Endodermal cell (in vitro differentiated cells): Measurements from ENCODE around the gene PRR5L. TPM values are rescaled to one million over a fixed set of nuclear protein-coding genes. Genes with fewer than 3 reads are reported as not detected.

Experiments
- DNase-seq: peaks from one replicate; pipeline ENCODE4 v3.0.0-alpha.2; 2017
- H3K27ac ChIP-seq: 2 replicates; pipeline ENCODE4 v1.5.1; 2013; ENCODE audit warnings: mild to moderate bottlenecking, low read depth, low read length, moderate library complexity
- H3K27me3 ChIP-seq: 2 replicates; pipeline ENCODE4 v1.6.1; 2013; ENCODE audit warnings: mild to moderate bottlenecking, low read length, moderate library complexity; ENCODE audit not compliant: insufficient read depth, control insufficient read depth, poor library complexity, severe bottlenecking
- H3K36me3 ChIP-seq: 2 replicates; pipeline ENCODE4 v1.7.0; 2013; ENCODE audit warnings: mild to moderate bottlenecking, low read length, moderate library complexity; ENCODE audit not compliant: control insufficient read depth, insufficient read depth
- H3K4me1 ChIP-seq: one replicate; pipeline ENCODE4 v1.7.0; 2013; ENCODE audit warnings: low read length; ENCODE audit not compliant: control insufficient read depth, insufficient read depth
- H3K4me3 ChIP-seq: 2 replicates; pipeline ENCODE4 v1.5.1; 2013; ENCODE audit warnings: mild to moderate bottlenecking, low read length, moderate library complexity
- H3K9ac ChIP-seq: 2 replicates; pipeline ENCODE4 v1.6.1; 2013; ENCODE audit warnings: mild to moderate bottlenecking, low read length, moderate library complexity; ENCODE audit not compliant: poor library complexity, severe bottlenecking; ENCODE audit errors: extremely low read depth
- H3K9me3 ChIP-seq: 2 replicates; pipeline ENCODE4 v1.6.1; 2013; ENCODE audit warnings: mild to moderate bottlenecking, low read length, moderate library complexity; ENCODE audit not compliant: control insufficient read depth
- H3K27ac Mint-ChIP-seq: 2 replicates; pipeline ENCODE4 v1.8.0; 2020; ENCODE audit warnings: mixed read lengths
- H3K27me3 Mint-ChIP-seq: 2 replicates; pipeline ENCODE4 v1.8.0; 2021; ENCODE audit warnings: mild to moderate bottlenecking, mixed read lengths; ENCODE audit not compliant: insufficient read depth
- H3K36me3 Mint-ChIP-seq: 2 replicates; pipeline ENCODE4 v1.8.0; 2020; ENCODE audit warnings: low read depth, mixed read lengths
- H3K4me1 Mint-ChIP-seq: 2 replicates; pipeline ENCODE4 v1.8.0; 2020; ENCODE audit warnings: mixed read lengths
- H3K4me3 Mint-ChIP-seq: 2 replicates; pipeline ENCODE4 v1.8.0; 2020; ENCODE audit warnings: mild to moderate bottlenecking, moderate library complexity, mixed read lengths
- H3K9me3 Mint-ChIP-seq: 2 replicates; pipeline ENCODE4 v1.8.0; 2020; ENCODE audit warnings: mild to moderate bottlenecking, mixed read lengths
- CTCF ChIP-seq: fragments of 200-600 bp; sonication (generic); conservative IDR thresholded peaks from 2 replicates; pipeline ENCODE4 v1.5.0; 2021; ENCODE audit warnings: antibody characterized with exemption, mild to moderate bottlenecking
- WGBS, 2 experiments: methylation state at CpG; one replicate each; pipeline versions ENCODE4 v1.1.5 to v1.1.7; 2013; ENCODE audit warnings: missing lambda C conversion rate in 2 of 2, mixed read lengths in 1 of 2; ENCODE audit not compliant: insufficient coverage in 1 of 2, insufficient read length in 1 of 2; 5-methylcytosine and 5-hydroxymethylcytosine counted together
- total RNA-seq, 2 donors: library from RNA; stranded (reverse); fragmentation: NEBNext Ultra II Directional in 1 of 2; extraction: Animal tissue kit (Norgen Biotek cat#: 25700) in 1 of 2; gene quantifications; 2 replicates in 1 of 2; 3 replicates in 1 of 2; pipeline ENCODE4 v1.2.1, GENCODE V29; 2021

Gene PRR5L
- total RNA-seq, 2 donors from 2014 or later: 5.3 to 7.2 TPM

DNA sequence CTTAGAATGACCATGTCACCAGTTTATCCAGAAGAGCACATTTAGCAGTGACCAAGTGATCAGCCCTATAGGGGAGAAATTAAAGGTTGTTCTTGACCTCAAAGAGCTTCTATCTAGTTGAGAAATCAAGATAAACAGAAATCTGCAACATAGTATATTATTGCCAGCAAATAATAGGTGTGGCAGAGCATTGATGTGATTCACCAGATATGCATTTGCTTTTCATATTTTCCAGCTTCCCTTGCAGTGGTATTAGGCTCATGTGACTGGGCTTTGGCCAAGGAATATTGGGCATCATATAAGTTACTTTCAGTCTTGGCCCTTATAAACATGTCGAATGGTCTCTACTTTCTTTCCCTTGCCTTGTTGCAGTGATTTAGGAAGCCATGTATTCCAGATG is 41.4 kb upstream of the PRR5L start:
- Histone ChIP-seq H3K36me3 (no peaks in the 10 kb centered on the region), H3K4me3 (no peak overlapping the region), H3K27me3 (no peaks in the 10 kb centered on the region), H3K9ac (no peak overlapping the region), H3K9me3 (peaks cover 18% of the 10 kb centered on the region), H3K4me1 (peaks cover 9% of the 10 kb centered on the region), H3K27ac (no peak overlapping the region)
- Mint-ChIP-seq H3K36me3 (no peaks in the 10 kb centered on the region), H3K27me3 (peaks cover 3% of the 10 kb centered on the region), H3K9me3 (peaks cover 16% of the 10 kb centered on the region), H3K27ac (no peak overlapping the region), H3K4me1 (peaks cover 31% of the 10 kb centered on the region), H3K4me3 (no peak overlapping the region)
- WGBS, 2 experiments: 80 to 92% methylated on average over 1 of the region's 1 CpG
- no peak for TF ChIP-seq CTCF
- no peak for DNase-seq

DNA sequence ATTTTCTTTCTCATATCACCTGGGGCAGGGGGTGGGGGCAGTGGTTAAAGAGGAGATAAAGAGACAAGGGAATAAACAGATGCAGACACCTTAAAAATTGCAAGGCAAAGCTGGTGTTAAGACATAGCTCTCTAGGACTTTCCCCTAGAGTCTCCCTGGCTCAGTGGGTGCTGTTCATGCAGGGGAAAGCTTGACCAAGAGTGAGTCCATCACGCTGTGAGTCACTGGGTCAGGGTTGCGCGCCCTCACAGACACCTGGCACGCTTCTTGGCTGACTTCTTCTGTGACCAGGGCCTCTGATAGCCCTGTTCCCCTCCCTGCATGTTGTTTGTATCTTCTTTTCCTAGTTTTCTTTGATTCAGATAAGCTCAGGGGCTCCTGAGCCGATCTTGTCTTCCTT is 38.7 kb upstream of the PRR5L start:
- peaks cover 29% of the 10 kb centered on the region for H3K4me1 Mint-ChIP-seq
- no peak for DNase-seq
- H3K27ac Mint-ChIP-seq: no peak overlapping the region
- no peaks in the 10 kb centered on the region for H3K36me3 Mint-ChIP-seq
- Histone ChIP-seq H3K9me3 (peaks cover 10% of the 10 kb centered on the region), H3K27ac (no peak overlapping the region), H3K27me3 (no peaks in the 10 kb centered on the region), H3K36me3 (no peaks in the 10 kb centered on the region), H3K4me3 (no peak overlapping the region), H3K4me1 (peaks cover 5% of the 10 kb centered on the region), H3K9ac (no peak overlapping the region)
- peaks cover 10% of the 10 kb centered on the region for H3K27me3 Mint-ChIP-seq
- H3K9me3 Mint-ChIP-seq: peaks cover 10% of the 10 kb centered on the region
- no peak for TF ChIP-seq CTCF
- no peak overlapping the region for H3K4me3 Mint-ChIP-seq
- WGBS, 2 experiments: 72 to 94% methylated on average over 3 to 5 of the region's 5 CpGs

DNA sequence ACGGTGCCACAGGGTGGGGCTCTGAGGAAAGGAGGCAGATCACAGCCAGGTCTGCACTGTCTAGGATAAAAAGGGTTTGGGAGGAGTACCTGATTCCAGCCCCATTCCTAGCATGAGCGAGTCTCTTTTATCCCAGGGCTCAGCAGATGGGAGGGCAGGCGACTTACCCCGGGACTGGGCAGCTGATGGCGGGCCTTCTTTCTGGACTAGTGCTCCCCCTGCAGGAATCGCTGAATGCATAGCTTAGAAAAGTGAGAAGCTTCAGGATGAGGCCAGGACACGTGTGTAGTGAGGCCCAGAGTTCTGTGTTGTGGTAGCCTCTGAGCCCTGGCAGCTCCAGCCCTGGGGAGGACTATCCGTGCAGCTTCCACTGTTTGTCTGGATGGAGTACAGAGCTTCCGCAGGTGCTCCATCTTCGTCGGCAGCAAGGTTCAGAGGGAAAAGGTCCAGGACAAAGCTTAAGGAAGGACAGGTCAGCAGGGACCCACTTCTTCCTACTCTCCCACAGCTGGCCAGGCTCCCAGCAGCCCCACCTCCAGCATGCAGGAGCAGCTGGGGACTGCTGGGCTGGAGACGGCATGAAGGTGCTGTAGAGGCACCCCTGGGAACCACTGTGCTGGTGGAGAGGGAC is 37.2 kb upstream of the PRR5L start:
- Histone ChIP-seq H3K27me3 (no peaks in the 10 kb centered on the region), H3K27ac (no peak overlapping the region), H3K9ac (no peak overlapping the region), H3K36me3 (no peaks in the 10 kb centered on the region), H3K9me3 (peaks cover 10% of the 10 kb centered on the region), H3K4me3 (no peak overlapping the region), H3K4me1 (peaks cover 5% of the 10 kb centered on the region)
- no peak overlapping the region for H3K4me3 Mint-ChIP-seq
- 59 to 61% methylated on average over 7 to 12 of the region's 12 CpGs for WGBS, 2 experiments
- peaks cover 10% of the 10 kb centered on the region for H3K27me3 Mint-ChIP-seq
- H3K4me1 Mint-ChIP-seq: peaks cover 20% of the 10 kb centered on the region
- DNase-seq: peak; percentile 87
- H3K9me3 Mint-ChIP-seq: peaks cover 10% of the 10 kb centered on the region
- H3K36me3 Mint-ChIP-seq: no peaks in the 10 kb centered on the region
- no peak overlapping the region for H3K27ac Mint-ChIP-seq
- TF ChIP-seq CTCF: peak; percentile 86
